Endodermal cell (in vitro differentiated cells): ENCODE results near the gene TGM3. TPM values are rescaled to one million over a fixed set of nuclear protein-coding genes. Genes with fewer than 3 reads are reported as not detected.

Source experiments
- DNase-seq: peaks from one replicate; pipeline ENCODE4 v3.0.0-alpha.2; 2017
- H3K27ac ChIP-seq: 2 replicates; pipeline ENCODE4 v1.5.1; 2013; ENCODE audit warnings: mild to moderate bottlenecking, low read depth, low read length, moderate library complexity
- H3K27me3 ChIP-seq: 2 replicates; pipeline ENCODE4 v1.6.1; 2013; ENCODE audit warnings: mild to moderate bottlenecking, low read length, moderate library complexity; ENCODE audit not compliant: insufficient read depth, control insufficient read depth, poor library complexity, severe bottlenecking
- H3K36me3 ChIP-seq: 2 replicates; pipeline ENCODE4 v1.7.0; 2013; ENCODE audit warnings: mild to moderate bottlenecking, low read length, moderate library complexity; ENCODE audit not compliant: control insufficient read depth, insufficient read depth
- H3K4me1 ChIP-seq: one replicate; pipeline ENCODE4 v1.7.0; 2013; ENCODE audit warnings: low read length; ENCODE audit not compliant: control insufficient read depth, insufficient read depth
- H3K4me3 ChIP-seq: 2 replicates; pipeline ENCODE4 v1.5.1; 2013; ENCODE audit warnings: mild to moderate bottlenecking, low read length, moderate library complexity
- H3K9ac ChIP-seq: 2 replicates; pipeline ENCODE4 v1.6.1; 2013; ENCODE audit warnings: mild to moderate bottlenecking, low read length, moderate library complexity; ENCODE audit not compliant: poor library complexity, severe bottlenecking; ENCODE audit errors: extremely low read depth
- H3K9me3 ChIP-seq: 2 replicates; pipeline ENCODE4 v1.6.1; 2013; ENCODE audit warnings: mild to moderate bottlenecking, low read length, moderate library complexity; ENCODE audit not compliant: control insufficient read depth
- H3K27ac Mint-ChIP-seq: 2 replicates; pipeline ENCODE4 v1.8.0; 2020; ENCODE audit warnings: mixed read lengths
- H3K27me3 Mint-ChIP-seq: 2 replicates; pipeline ENCODE4 v1.8.0; 2021; ENCODE audit warnings: mild to moderate bottlenecking, mixed read lengths; ENCODE audit not compliant: insufficient read depth
- H3K36me3 Mint-ChIP-seq: 2 replicates; pipeline ENCODE4 v1.8.0; 2020; ENCODE audit warnings: low read depth, mixed read lengths
- H3K4me1 Mint-ChIP-seq: 2 replicates; pipeline ENCODE4 v1.8.0; 2020; ENCODE audit warnings: mixed read lengths
- H3K4me3 Mint-ChIP-seq: 2 replicates; pipeline ENCODE4 v1.8.0; 2020; ENCODE audit warnings: mild to moderate bottlenecking, moderate library complexity, mixed read lengths
- H3K9me3 Mint-ChIP-seq: 2 replicates; pipeline ENCODE4 v1.8.0; 2020; ENCODE audit warnings: mild to moderate bottlenecking, mixed read lengths
- WGBS, 2 experiments: methylation state at CpG; one replicate each; pipeline versions ENCODE4 v1.1.5 to v1.1.7; 2013; ENCODE audit warnings: missing lambda C conversion rate in 2 of 2, mixed read lengths in 1 of 2; ENCODE audit not compliant: insufficient coverage in 1 of 2, insufficient read length in 1 of 2; 5-methylcytosine and 5-hydroxymethylcytosine counted together
- total RNA-seq, 2 donors: library from RNA; stranded (reverse); fragmentation: NEBNext Ultra II Directional in 1 of 2; extraction: Animal tissue kit (Norgen Biotek cat#: 25700) in 1 of 2; gene quantifications; 2 replicates in 1 of 2; 3 replicates in 1 of 2; pipeline ENCODE4 v1.2.1, GENCODE V29; 2021
- TF ChIP-seq, protein P1 (sequence below): fragments of 200-600 bp; sonication (generic); conservative IDR thresholded peaks from 2 replicates; pipeline ENCODE4 v1.5.0; 2021; ENCODE audit warnings: antibody characterized with exemption, mild to moderate bottlenecking

The TGM3 gene
- total RNA-seq, 2 donors from 2014 or later = 0.29 to 0.38 TPM

DNA sequence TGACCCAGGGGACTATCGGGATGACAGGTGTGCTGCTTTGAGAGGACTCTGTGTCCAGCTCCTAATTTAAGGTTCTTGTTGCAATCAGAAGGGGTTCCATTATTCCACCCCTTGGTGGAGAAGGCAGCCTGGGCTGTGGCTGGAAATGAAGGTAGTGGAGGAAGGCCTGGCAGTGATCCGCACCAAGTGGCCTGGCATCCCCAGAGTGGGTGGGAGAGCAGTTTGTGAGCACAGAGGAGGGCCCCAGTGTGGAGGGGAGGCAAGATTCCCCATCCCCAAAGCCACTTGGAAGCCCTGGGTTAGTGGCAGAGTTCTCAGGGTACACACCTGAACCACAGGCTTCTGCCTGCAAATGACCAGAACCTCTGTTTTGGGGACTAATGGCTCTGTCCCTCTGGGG lies 2.3 kb downstream of the TGM3 start:
- Histone ChIP-seq H3K27me3 (no peaks in the 10 kb centered on the region), H3K27ac (no peak overlapping the region), H3K4me3 (no peak overlapping the region), H3K36me3 (no peaks in the 10 kb centered on the region), H3K9me3 (no peaks in the 10 kb centered on the region), H3K4me1 (peaks cover 18% of the 10 kb centered on the region), H3K9ac (no peak overlapping the region)
- WGBS, 2 experiments = 97 to 100% methylated on average over 1 to 2 of the region's 2 CpGs
- DNase-seq = no peak
- TF ChIP-seq, protein P1, sequence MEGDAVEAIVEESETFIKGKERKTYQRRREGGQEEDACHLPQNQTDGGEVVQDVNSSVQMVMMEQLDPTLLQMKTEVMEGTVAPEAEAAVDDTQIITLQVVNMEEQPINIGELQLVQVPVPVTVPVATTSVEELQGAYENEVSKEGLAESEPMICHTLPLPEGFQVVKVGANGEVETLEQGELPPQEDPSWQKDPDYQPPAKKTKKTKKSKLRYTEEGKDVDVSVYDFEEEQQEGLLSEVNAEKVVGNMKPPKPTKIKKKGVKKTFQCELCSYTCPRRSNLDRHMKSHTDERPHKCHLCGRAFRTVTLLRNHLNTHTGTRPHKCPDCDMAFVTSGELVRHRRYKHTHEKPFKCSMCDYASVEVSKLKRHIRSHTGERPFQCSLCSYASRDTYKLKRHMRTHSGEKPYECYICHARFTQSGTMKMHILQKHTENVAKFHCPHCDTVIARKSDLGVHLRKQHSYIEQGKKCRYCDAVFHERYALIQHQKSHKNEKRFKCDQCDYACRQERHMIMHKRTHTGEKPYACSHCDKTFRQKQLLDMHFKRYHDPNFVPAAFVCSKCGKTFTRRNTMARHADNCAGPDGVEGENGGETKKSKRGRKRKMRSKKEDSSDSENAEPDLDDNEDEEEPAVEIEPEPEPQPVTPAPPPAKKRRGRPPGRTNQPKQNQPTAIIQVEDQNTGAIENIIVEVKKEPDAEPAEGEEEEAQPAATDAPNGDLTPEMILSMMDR = no peak
- Mint-ChIP-seq H3K4me1 (peaks cover 33% of the 10 kb centered on the region), H3K36me3 (no peaks in the 10 kb centered on the region), H3K4me3 (no peak overlapping the region), H3K9me3 (no peaks in the 10 kb centered on the region), H3K27me3 (no peaks in the 10 kb centered on the region), H3K27ac (peak overlapping the region; percentile 33)

DNA sequence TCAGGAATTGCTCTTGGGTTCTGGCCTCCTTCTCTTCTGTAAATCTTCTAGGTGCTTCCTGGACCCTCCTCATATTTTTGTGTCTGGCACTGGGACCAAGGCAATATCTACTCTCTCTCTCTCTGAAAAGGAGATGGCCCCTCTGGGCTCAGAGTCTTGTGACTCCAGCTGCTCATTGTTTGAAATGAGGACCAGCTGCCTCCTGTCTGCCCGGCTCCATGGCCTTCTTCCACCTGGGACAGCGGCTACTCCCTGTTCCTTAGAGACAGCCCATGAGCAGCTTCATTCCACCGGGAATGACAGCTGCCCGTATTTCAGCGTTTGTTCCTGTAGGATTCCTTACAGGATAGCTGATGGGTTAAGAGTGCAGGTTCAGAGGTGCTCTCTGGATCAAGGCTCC lies 2.9 kb downstream of the TGM3 start:
- Mint-ChIP-seq H3K9me3 (no peaks in the 10 kb centered on the region), H3K4me3 (no peak overlapping the region), H3K4me1 (peaks cover 33% of the 10 kb centered on the region), H3K27me3 (no peaks in the 10 kb centered on the region), H3K27ac (no peak overlapping the region), H3K36me3 (no peaks in the 10 kb centered on the region)
- Histone ChIP-seq H3K9ac (no peak overlapping the region), H3K27ac (no peak overlapping the region), H3K27me3 (no peaks in the 10 kb centered on the region), H3K9me3 (no peaks in the 10 kb centered on the region), H3K4me3 (no peak overlapping the region), H3K4me1 (peaks cover 18% of the 10 kb centered on the region), H3K36me3 (no peaks in the 10 kb centered on the region)
- TF ChIP-seq, protein P1 = no peak
- WGBS, 2 experiments = 93 to 94% methylated on average over 5 of the region's 5 CpGs
- no peak for DNase-seq

DNA sequence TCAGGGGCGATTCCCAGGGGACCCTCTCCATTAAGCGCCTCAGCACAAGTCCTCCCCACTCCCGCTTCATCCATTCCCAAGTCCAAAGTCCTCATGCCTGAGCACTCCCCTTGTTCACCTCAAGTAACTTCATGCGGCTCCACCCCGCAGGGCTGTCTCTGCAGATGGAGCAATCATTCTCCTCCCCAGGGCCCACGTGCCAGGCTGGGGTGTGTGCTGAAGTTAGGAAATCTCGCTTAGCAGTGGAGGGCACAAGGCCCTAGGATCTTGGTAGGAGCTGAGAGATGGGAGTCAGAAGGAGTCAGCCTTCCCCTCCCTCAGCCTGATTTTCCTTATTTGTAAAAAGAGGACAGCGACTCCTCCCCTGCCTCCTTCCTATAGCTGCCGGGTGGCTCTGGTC lies 3.5 kb downstream of the TGM3 start:
- 67 to 70% methylated on average over 5 to 9 of the region's 9 CpGs for WGBS, 2 experiments
- H3K4me3 ChIP-seq = no peak overlapping the region
- no peak for DNase-seq
- H3K9me3 Mint-ChIP-seq = no peaks in the 10 kb centered on the region
- no peak overlapping the region for H3K27ac ChIP-seq
- H3K4me1 Mint-ChIP-seq = peaks cover 33% of the 10 kb centered on the region
- H3K36me3 ChIP-seq = no peaks in the 10 kb centered on the region
- peaks cover 2% of the 10 kb centered on the region for H3K27me3 Mint-ChIP-seq
- TF ChIP-seq, protein P1 = no peak
- no peak overlapping the region for H3K9ac ChIP-seq
- H3K27me3 ChIP-seq = no peaks in the 10 kb centered on the region
- no peak overlapping the region for H3K27ac Mint-ChIP-seq
- no peaks in the 10 kb centered on the region for H3K9me3 ChIP-seq
- peaks cover 18% of the 10 kb centered on the region for H3K4me1 ChIP-seq
- H3K4me3 Mint-ChIP-seq = no peak overlapping the region
- no peaks in the 10 kb centered on the region for H3K36me3 Mint-ChIP-seq
